Endothelial cell of umbilical vein (primary cell): Measurements from ENCODE around the gene CROT. TPM values are rescaled to one million over a fixed set of nuclear protein-coding genes. Genes with fewer than 3 reads are reported as not detected.

Experiments used
- BruUV-seq: library from RNA; stranded (reverse); fragments of 400-500 nt; replicated peaks from 2 replicates; lab custom pipeline; 2021; lab: Mats Ljungman, UMichigan
- CTCF ChIA-PET: fragments of 300-600, 350-600 bp; sonication (Branson Sonifier 250); formaldehyde crosslinking; loops from one replicate; lab custom pipeline; 2021; ENCODE audit warnings: antibody characterized with exemption, inconsistent platforms; lab: Charles Lee
- POLR2A ChIA-PET: fragments of 300-600, 350-600 bp; sonication (Branson Sonifier 250); formaldehyde crosslinking; loops from one replicate; lab custom pipeline; 2021; ENCODE audit warnings: antibody characterized with exemption, inconsistent platforms; lab: Charles Lee
- DNase-seq: peaks from one replicate; pipeline ENCODE4 v3.0.0-alpha.2; 2011; ENCODE audit warnings: low read depth, low spot score
- FAIRE-seq: peaks from 2 replicates; lab custom pipeline; 2011; peaks lifted over from hg19 to GRCh38; lab: Jason Lieb, UNC
- H2AFZ ChIP-seq: 2 replicates; pipeline ENCODE4 v1.6.0; 2012; ENCODE audit warnings: low read depth, low read length, control low read depth, inconsistent platforms
- H3K27ac ChIP-seq: 2 replicates; pipeline ENCODE4 v1.5.1; 2011; ENCODE audit warnings: low read depth, mild to moderate bottlenecking, control low read depth, low read length, moderate library complexity; ENCODE audit not compliant: insufficient read depth
- H3K27me3 ChIP-seq, 2 experiments: 2 replicates each; pipeline versions ENCODE4 v1.6.0 to v1.6.1; 2011; ENCODE audit warnings: low read length in 2 of 2, mixed read lengths in 1 of 2; ENCODE audit not compliant: control insufficient read depth in 2 of 2, insufficient read depth in 2 of 2
- H3K36me3 ChIP-seq, 2 experiments: 2 replicates in 1 of 2; 3 replicates in 1 of 2; pipeline ENCODE4 v1.5.1; 2011; ENCODE audit warnings: low read length in 2 of 2, mild to moderate bottlenecking in 1 of 2, moderate library complexity in 1 of 2; ENCODE audit not compliant: control insufficient read depth in 2 of 2, insufficient read depth in 2 of 2; ENCODE audit errors: extremely low read depth in 1 of 2
- H3K4me1 ChIP-seq: 3 replicates; pipeline ENCODE4 v1.5.1; 2011; ENCODE audit warnings: mild to moderate bottlenecking, low read length; ENCODE audit not compliant: control insufficient read depth, insufficient read depth; ENCODE audit errors: extremely low read depth
- H3K4me2 ChIP-seq: 2 replicates; pipeline ENCODE4 v1.6.1; 2011; ENCODE audit warnings: low read length, control low read depth, mixed read lengths; ENCODE audit not compliant: insufficient read depth
- H3K4me3 ChIP-seq, 3 experiments: fragments of 200-600 bp in 1 of 3; sonication (generic), shearing (Covaris generic) in 1 of 3; replicated peaks in 1 of 3; 2 replicates each; pipeline ENCODE4 v1.5.1; 2011 to 2016; ENCODE audit warnings: control low read depth in 3 of 3, low read length in 3 of 3, mild to moderate bottlenecking in 2 of 3, inconsistent platforms in 1 of 3, low read depth in 1 of 3, moderate library complexity in 1 of 3; ENCODE audit not compliant: insufficient read depth in 1 of 3
- H3K79me2 ChIP-seq: 2 replicates; pipeline ENCODE4 v1.6.0; 2012; ENCODE audit warnings: low read length, inconsistent platforms; ENCODE audit not compliant: control insufficient read depth, insufficient read depth
- H3K9ac ChIP-seq: replicated peaks from 2 replicates; pipeline ENCODE3; 2011; ENCODE audit warnings: low read length, control low read depth; ENCODE audit not compliant: insufficient read depth; ENCODE audit errors: extremely low read depth
- H3K9me1 ChIP-seq: replicated peaks from 3 replicates; pipeline ENCODE4 v1.6.0; 2011; ENCODE audit warnings: mild to moderate bottlenecking, low read length; ENCODE audit not compliant: control insufficient read depth, insufficient read depth; ENCODE audit errors: extremely low read depth
- H3K9me3 ChIP-seq: replicated peaks from 2 replicates; pipeline ENCODE4 v1.5.1; 2012; ENCODE audit warnings: low read length, inconsistent platforms; ENCODE audit not compliant: control insufficient read depth, insufficient read depth
- H4K20me1 ChIP-seq: replicated peaks from 2 replicates; pipeline ENCODE3; 2011; ENCODE audit warnings: mild to moderate bottlenecking, low read length; ENCODE audit not compliant: control insufficient read depth, insufficient read depth; ENCODE audit errors: extremely low read depth
- CTCF ChIP-seq, 2 donors: IDR thresholded peaks; 1 replicate in 1 of 2; 2 replicates in 1 of 2; pipeline ENCODE4 v1.5.1; 2011; ENCODE audit warnings: low read length in 2 of 2, mild to moderate bottlenecking in 2 of 2, moderate library complexity in 2 of 2, control low read depth in 1 of 2, inconsistent platforms in 1 of 2, low read depth in 1 of 2; ENCODE audit not compliant: insufficient read depth in 1 of 2; ENCODE audit errors: extremely low read depth in 1 of 2
- EZH2 ChIP-seq: IDR thresholded peaks from 2 replicates; pipeline ENCODE4 v1.6.1; 2012; ENCODE audit warnings: borderline replicate concordance, low read depth, mild to moderate bottlenecking, moderate library complexity, low read length, inconsistent platforms; ENCODE audit not compliant: severe bottlenecking
- FOS ChIP-seq: IDR thresholded peaks from 2 replicates; pipeline ENCODE4 v1.6.1; 2011; ENCODE audit warnings: mild to moderate bottlenecking, low read length, moderate library complexity, borderline replicate concordance; ENCODE audit not compliant: insufficient read depth
- GATA2 ChIP-seq: IDR thresholded peaks from 2 replicates; pipeline ENCODE4 v1.7.0; 2011; ENCODE audit warnings: low read depth, mild to moderate bottlenecking, moderate library complexity, mixed read lengths, low read length; ENCODE audit not compliant: insufficient read length, insufficient read depth
- JUN ChIP-seq: IDR thresholded peaks from 2 replicates; pipeline ENCODE4 v1.6.1; 2011; ENCODE audit warnings: borderline replicate concordance, low read depth; ENCODE audit not compliant: insufficient read length, insufficient read depth
- MYC ChIP-seq: IDR thresholded peaks from one replicate; pipeline ENCODE4 v1.6.1; 2011; ENCODE audit warnings: mild to moderate bottlenecking, low read depth, low read length
- POLR2A ChIP-seq: IDR thresholded peaks from 2 replicates; pipeline ENCODE4 v1.6.1; 2012; ENCODE audit warnings: low read depth, mild to moderate bottlenecking, control low read depth, low read length
- POLR2AphosphoS5 ChIP-seq: IDR thresholded peaks from 2 replicates; pipeline ENCODE4 v1.6.1; 2012; ENCODE audit warnings: low read depth, mild to moderate bottlenecking, control low read depth, low read length, moderate library complexity; ENCODE audit not compliant: insufficient read depth
- dilution Hi-C: fragments of 300-500 bp; cut with MboI; formaldehyde crosslinking; loops from one replicate; pipeline ENCODE4 v1.15.0; 2019; ENCODE audit warnings: low sequenced_read_pairs; ENCODE audit not compliant: extremely low pct_ligation_motif_present
- intact Hi-C: fragments of 100-400 bp; cut with micrococcal nuclease; formaldehyde crosslinking; loops from one replicate; pipeline ENCODE4 v1.10.0; 2022
- polyA plus RNA-seq, 4 experiments: library from polyadenylated mRNA; depleted of rRNA in 3 of 4; stranded (reverse) in 3 of 4; unstranded in 1 of 4; fragments of >200 nt; gene quantifications; 2 replicates each; pipeline versions ENCODE4 v1.2.1 to v1.2.3, GENCODE V29; 2011 to 2012; ENCODE audit warnings: missing spikeins in 1 of 4
- total RNA-seq: library from RNA; stranded (reverse); gene quantifications from 2 replicates; pipeline ENCODE4 v1.2.3, GENCODE V29; 2021
- TF ChIP-seq, protein P1 (sequence below): IDR thresholded peaks from 2 replicates; pipeline ENCODE4 v1.6.1; 2011; ENCODE audit not compliant: insufficient read depth, insufficient read length

The CROT gene
- total and polyA plus RNA-seq, 2 donors (not counting 3 experiments of a cell fraction or from before 2014, with no cell fraction given), result 3.3 to 6.6 TPM

DNA sequence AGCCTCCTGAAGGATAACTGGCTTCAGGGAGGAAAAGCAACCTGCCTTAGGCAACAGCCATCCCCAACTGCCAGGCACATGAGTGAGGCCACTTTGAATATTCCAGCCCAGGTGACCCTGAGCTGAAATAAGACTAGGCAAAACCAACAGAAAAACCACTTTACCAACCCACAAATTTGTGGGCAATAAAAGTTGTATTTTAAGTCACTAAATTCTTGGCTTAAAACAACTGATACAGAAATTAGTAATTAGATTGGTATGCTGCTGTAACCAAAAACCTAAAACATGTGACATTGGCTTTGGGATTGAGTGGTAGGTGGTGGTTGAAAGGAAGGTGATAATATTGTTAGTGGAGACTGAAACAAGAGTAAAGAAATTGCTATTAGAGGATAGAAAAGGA lies 90.1 kb downstream of the CROT start:
- no peak overlapping the region for H3K4me2 ChIP-seq
- H3K27ac ChIP-seq, result no peak overlapping the region
- H2AFZ ChIP-seq, result no peak overlapping the region
- no peak for FAIRE-seq
- H3K27me3 ChIP-seq, result peaks cover 0 to 3% of the 10 kb centered on the region in 2 experiments
- H3K9me3 ChIP-seq, result no peaks in the 10 kb centered on the region
- intact Hi-C loops, result no loop called here
- TF ChIP-seq GATA2 (no peak), MYC (no peak), FOS (no peak), POLR2AphosphoS5 (no peak), POLR2A (no peak), EZH2 (no peak), CTCF (IDR thresholded peaks at IDR 0.05; ENCODE audit: extremely low read depth in 1 of 2, insufficient read depth in 1 of 2, low read depth in 1 of 2, low read length in 2 of 2) (no peak), JUN (no peak)
- TF ChIP-seq, protein P1, sequence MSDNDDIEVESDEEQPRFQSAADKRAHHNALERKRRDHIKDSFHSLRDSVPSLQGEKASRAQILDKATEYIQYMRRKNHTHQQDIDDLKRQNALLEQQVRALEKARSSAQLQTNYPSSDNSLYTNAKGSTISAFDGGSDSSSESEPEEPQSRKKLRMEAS, result no peak
- no peak overlapping the region for H3K4me3 ChIP-seq
- no peaks in the 10 kb centered on the region for H3K36me3 ChIP-seq
- no peak overlapping the region for H3K9ac ChIP-seq
- no peaks in the 10 kb centered on the region for H3K9me1 ChIP-seq
- DNase-seq, result no peak
- H3K79me2 ChIP-seq, result no peaks in the 10 kb centered on the region
- H4K20me1 ChIP-seq, result no peaks in the 10 kb centered on the region
- CTCF ChIA-PET, result interaction anchor here (1.3 to 1.5 kb wide), 2 partner anchors 29 to 70 kb away, joined by 3 to 4 read pairs; no protein-coding TSS in a partner anchor
- POLR2A ChIA-PET, result no interaction called here
- dilution Hi-C loops, result no loop called here
- no peaks in the 10 kb centered on the region for H3K4me1 ChIP-seq
- BruUV-seq, result no TSS peak
